GM21723 (cell line): ENCODE measurements around the gene DSCAML1.
A peak's percentile ranks its signal among the peaks of the same experiment; 100 is the strongest.
"Not testable (repeated sequence)": the region's sequence is repeated elsewhere in the genome, so short reads cannot be mapped to it uniquely, and the experiment has no call there.

Experiments
- ATAC-seq: cut with Tn5 transposase; IDR thresholded peaks from one replicate; pipeline ENCODE4 v1.9.1; 2021; ENCODE audit warnings: mild to moderate bottlenecking, moderate library complexity; ENCODE audit not compliant: unreplicated experiment

Gene DSCAML1

DNA sequence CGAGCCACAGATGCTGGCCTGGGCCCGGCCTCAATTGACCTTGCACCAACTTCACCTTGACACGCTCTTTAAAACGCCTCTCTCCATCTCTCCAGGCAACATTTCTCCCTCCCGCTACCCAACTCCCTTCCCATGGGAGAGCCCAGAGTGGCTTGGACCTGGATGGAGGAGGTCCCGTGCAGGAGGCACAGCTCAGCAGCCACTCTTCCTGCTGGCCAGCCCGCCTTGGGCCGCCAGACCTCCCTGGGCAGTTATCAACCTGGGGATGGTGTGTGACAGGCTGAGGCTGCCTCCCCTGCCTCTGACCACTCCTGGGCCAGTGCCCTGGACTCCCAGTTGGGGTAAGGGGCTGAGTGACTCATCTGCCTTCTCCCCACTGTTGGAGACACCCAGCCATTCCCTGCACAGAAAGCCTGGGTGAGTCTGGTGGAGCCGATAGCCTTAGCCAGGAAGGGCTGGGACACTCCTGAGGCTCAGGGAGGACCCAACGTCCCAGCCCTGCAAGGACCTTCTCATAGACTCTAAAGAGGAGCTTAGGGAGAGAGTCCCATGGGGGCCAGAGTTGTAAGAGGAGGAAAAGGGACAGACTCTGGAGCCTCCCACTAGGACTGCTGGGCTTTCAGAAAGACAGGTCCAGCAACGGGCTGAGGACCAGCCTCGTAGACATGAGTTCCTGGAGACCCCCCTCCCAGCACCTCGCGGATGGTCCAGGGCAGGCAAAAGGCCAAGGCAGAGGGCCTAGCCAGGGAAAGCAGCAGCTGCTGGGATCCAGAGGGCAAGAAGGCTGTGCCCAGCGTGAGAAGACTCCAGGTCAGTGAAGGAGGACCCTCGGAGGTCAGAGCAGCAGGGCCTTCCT is 337.7 kb downstream of the DSCAML1 start:
- ATAC-seq: no peak

- no peak for ATAC-seq
Observed at GRCh38 chr11:117458275-117459122, 338.5 kb downstream of the DSCAML1 start.

DNA sequence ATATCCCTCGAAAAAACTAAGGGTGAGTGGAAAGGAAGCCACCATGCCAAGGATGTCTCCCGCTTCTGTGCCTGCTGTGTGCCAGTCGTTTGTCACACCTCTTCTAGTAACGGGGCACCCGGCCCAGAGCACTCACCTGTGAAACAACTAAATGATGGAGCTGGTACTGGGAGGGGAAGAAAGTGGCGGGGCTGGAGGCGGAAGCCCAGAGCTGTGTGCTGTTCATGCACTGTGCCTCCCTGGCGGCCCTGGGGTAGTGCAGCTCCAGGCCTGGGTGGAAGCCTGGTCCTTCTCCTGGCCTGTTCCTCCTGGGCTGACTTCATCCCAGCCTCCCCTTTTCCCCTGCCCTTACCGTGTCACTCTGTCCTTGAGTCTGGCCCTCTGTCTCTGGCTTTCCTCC is 339.2 kb downstream of the DSCAML1 start:
- no peak for ATAC-seq

DNA sequence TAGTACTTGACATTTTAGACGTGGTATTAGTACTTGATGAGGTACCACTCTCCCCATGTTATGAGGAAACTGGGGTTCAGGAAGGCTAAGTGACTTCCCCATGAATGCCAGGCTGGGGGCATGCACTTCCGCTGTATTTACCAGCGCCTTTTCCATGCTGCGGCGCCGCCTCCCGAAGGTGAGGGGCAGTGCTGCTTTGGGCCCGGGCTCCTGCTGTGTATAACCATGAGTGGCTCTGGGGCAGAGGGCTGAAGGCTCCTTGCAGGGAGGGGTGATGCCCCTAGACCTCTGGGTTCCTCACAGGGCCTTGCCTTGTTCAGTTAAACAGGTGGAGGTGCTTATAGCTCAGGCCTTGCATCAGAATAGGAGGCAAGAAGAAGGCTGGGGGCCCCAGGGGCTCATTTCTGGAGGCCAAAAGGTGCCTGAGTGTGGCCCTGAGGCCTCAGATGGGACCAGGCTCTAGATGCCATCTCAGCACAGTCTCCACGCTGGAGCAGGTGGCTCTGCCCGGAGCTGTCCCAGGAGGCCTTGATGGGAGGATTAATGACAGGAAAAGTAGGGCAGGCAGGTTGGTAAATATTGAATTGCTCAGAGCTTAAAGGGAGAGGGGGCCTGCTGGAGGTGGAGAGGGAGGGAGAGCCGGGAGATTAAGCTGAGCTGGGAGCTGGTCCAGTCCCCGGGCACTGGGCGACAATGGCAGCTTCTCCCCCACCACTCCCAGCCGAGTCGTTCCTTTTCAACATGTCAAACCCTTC is 339.8 kb downstream of the DSCAML1 start:
- no peak for ATAC-seq

DNA sequence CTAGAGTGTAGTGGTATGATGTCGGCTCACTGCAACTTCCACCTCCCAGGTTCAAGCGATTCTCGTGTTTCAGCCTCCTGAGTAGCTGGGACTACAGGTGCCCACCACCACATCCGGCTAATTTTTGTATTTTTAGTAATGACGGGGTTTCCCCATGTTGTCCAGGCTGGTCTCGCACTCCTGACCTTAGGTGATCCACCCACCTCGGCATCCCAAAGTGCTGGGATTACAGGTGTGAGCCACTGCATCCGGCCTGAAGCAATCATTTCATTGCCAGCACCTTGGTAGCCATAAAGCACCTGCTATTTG is 340.3 kb downstream of the DSCAML1 start:
- ATAC-seq: not testable (repeated sequence)

DNA sequence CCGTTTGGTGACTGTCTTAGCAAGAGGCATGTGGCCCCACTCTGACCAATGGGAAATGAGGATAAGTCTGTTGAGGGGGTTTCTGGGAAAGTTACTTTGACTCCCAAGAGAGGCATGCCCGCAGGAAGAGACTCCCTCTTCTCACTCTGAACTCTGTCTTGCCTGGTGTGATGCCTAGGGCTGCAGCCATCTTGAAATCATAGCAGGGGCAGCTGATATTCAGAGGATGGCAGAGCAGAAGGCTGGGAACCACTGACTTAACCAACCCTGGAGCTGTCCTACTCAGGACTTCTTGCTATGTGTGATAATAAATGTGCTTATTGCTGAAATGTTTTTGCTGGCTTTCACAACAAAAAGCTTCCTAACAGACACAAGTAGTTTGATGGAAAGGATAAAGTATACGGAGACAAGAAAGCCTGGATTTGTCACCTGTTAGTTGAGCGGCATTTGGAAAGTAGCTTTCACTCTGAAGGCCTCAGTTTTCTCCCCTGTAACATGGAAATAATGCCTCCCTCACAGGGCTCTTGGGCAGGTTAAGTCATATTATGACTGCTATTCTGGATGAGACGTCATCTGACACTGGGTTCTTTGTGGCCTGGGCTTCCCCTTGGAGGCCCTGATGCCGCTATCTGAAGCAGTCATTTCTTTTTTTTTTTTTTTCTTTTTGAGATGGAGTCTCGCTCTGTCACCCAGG is 340.8 kb downstream of the DSCAML1 start:
- peak; percentile 79 for ATAC-seq

DNA sequence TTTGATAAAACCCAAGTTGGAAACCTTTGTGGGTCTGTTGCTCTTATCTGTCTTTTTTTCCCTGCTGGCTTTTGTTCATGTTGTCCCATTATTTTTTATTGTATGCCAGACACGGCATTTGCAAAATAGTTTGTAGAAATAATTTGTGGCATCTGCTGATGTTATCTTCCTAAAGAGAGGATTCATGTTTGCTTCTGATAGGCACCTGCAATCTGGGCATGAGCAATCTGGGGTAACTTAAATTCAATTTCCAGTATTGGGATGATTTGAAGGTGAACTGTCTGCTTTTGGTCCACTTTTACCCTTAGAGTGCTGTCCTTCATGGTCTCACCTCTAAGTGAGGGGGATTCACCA is 342.5 kb downstream of the DSCAML1 start:
- ATAC-seq: no peak

GRCh38 chr11:117453886-117454563 is 343.0 kb downstream of the DSCAML1 start:
- no peak for ATAC-seq

GRCh38 chr11:117449111-117449693 is 347.8 kb downstream of the DSCAML1 start:
- ATAC-seq: no peak

DNA sequence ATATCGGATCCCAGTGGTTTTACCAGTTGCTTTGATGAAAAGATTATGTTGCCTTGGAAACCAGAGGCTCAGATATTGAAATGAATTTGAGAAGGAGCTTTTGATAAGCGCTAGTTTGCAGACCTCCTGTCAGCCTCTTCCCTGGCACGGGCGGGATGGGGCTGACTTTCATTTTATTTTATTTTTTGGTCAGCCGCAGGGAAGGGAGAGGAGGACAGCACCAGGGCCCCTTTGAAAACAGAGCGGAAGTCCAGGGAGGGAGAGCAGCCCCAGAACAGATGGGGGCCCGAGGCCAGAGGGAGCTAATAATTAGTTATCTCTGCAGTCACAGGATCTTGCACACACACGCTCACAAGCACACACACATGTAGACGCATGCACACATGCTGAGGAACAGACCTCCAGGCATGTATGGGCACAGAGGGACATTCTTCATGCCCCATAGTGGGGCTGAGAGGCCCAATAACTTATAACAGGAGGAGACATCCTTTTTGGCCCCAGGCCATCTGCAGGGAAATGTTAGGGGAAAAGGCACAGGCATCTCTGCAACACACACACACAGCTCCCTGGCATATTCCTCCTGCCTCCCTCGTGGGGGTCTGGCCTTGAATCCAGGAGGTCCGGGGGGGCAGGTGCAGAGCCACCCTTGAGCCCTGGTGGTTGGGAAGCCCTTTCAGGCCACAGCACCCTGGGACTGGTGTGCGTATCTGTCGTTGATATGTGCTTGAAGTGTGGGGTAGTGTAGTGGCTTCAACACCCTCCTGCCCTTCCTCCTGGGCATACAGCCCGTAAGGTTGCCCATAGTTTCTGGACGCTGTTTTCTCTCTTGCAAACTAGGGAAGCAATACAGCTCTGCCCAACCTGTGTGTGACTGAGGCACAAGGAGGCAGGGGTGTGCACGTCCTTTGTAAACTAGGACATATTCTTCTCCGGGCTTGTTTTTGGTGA is 352.0 kb downstream of the DSCAML1 start:
- ATAC-seq: no peak

GRCh38 chr11:117444256-117444655 is 352.8 kb downstream of the DSCAML1 start:
- no peak for ATAC-seq

DNA sequence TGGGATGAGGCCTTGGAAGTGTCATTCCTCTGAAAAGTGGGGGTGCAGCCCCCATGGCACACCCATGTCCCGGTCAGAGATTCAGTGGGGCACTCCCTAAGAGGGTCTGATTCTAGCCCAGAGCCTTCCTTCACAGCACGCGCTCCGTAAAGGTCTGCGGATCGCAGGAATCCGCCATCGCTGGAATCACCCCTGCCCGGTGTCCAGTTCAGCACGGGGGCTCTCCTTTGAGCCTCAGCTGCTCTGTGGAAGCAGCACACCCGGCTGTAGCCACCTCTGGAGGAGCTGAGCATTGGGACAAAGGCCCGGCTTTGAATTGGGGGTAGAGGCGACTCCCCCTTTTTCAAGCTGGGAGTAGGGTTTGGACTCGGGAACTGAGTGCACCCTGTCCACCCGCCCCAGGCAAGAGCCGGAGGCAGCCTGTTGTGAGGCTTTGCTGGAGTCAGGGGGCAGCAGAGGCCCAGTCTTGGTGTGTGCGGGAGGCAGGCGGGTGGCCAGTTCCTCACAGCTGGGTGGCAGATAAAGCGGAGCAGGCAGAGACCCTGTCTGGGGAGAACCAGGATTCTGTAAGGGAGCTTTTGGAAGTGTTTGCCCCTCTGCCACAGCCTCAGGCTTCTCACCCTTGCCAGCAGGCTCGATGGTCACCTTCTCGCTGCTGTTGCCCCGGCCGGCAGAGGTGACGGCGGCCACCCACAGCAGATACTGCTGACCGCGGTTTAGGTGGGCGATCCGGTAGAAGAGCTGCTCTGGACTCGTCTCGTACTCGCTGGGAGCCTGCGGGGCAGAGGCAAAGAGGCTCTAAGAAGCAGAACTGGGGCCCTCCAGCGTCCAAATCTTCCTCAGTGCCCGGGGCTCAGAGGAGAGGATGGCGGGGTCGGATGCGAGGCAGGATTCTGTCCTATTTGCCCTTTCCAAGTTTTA is 353.5 kb downstream of the DSCAML1 start:
- no peak for ATAC-seq

GRCh38 chr11:117442869-117443239 is 354.2 kb downstream of the DSCAML1 start:
- no peak for ATAC-seq

DNA sequence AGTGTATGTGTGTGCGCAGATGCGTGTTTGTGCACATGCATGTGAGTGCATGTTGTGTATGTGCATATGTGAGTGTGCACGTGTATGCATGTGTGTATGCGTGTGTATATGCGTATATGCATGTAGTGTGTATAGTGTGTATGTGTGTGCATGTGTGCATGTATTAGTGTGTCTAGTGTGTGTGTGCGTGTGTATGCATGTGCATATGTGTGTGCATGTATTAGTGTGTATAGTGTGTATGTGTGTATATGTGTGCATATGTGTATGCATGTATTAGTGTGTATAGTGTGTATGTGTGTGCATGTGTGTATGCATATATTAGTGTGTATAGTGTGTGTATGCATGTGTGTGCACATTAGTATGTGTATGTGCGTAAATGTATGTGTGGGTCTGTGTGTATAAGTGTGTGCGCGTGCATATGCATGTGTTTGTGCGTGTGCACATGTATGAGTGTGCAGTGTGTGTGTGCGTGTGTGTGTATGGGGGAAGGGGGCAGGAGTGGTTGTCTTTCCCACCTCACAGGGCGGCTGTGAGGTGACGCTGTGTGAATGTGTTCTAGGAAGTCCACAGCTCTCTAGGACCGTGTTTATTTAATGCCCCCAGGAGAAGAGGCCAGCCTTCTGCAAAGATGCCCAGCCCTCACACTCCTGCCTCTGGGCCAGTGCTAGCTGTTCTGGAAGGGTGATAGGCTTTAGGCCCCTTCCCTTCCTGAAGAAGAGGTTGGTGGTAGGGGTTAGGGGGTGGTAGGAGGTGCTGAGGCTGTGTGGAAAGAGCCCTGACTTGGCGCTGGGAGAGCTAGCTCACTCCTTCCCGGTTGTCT is 354.8 kb downstream of the DSCAML1 start:
- ATAC-seq: no peak

- no peak for ATAC-seq
Observed at GRCh38 chr11:117441146-117441975, 355.7 kb downstream of the DSCAML1 start.

DNA sequence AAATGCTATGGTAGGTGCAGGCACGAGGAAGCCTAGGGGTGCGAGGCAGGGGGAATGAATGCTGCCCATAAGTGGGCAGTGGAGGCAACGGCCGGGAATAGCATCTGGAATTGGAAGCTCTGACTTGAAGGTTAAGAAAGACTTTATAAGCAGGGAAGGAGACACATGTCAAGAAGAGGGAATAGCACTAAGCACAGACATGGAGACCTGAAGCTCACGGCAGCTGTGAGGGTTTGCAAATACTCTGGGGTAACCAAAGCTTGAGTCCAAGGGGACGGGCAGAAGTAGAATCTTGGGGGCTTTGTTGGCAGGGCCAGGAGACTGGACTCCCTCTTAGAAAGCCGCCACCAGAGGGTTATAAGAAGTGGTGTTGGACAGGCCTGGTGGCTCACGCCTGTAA is 356.8 kb downstream of the DSCAML1 start:
- ATAC-seq: no peak
